ENCODE data around the gene LRWD1. TPM values are rescaled to one million over a fixed set of nuclear protein-coding genes. Genes with fewer than 3 reads are reported as not detected.

The LRWD1 gene
- total and polyA plus RNA-seq, 9 of the 15 experiments (the other 6 are each of a cell fraction or from before 2014, with no cell fraction given): 0.61 to 66.0 (median 33.2) TPM

DNA sequence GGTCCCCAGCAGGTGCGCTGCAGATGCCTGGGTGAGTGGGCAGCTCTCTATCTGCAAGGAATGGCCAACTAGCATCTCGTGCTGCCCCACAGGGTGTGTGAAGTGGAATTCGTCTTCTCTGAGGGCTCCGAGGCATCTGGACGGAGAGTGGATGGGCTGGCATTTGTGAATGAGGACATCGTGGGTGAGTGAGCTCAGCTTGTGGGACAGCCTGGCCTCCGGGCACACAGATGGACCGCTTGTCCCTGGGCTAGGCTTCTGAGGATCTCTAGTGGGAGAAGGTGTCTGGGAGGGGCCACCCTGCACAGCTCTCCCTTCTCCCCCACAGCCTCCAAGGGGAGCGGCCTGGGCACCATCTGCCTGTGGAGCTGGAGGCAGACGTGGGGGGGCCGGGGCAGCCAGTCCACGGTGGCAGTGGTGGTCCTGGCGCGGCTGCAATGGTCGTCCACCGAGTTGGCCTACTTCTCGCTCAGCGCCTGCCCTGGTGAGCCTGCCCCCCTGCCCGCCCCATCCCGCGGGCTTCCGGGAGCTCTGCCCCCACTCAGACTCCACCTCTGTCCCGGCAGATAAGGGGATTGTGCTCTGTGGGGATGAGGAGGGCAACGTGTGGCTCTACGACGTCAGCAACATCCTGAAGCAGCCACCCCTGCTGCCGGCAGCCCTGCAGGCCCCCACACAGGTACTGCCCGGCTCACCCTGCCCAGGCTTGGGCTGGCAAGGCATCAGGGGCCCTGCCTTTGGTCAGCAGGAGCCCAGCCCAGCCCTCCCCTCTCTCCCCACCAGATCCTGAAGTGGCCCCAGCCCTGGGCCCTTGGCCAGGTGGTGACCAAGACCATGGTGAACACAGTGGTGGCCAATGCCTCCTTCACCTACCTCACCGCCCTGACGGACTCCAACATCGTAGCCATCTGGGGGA lies 7.6 kb downstream of the LRWD1 start:
- ChIA-PET CTCF (ENCODE audit: low intra/inter-chr PET ratio) (no interaction called here), POLR2A (interaction anchor here (0.6 to 1.6 kb wide), 3 partner anchors 8 to 173 kb away, joined by 3 to 4 read pairs (median 3); partner anchors contain the start of gene ALKBH4)
- Histone ChIP-seq H4K20me1 (replicated peaks; ENCODE audit: control insufficient read depth, insufficient read depth, low read length) (peaks cover 3% of the 10 kb centered on the region; the same call in 1 of the 2 replicates), H3K79me2 (ENCODE audit: control insufficient read depth, insufficient read depth, low read length) (no peaks in the 10 kb centered on the region), H2AFZ (ENCODE audit: low read depth, low read length) (no peak overlapping the region), H3K4me1 (replicated peaks in 1 of 2; ENCODE audit: control insufficient read depth in 2 of 2, insufficient read depth in 2 of 2, low read length in 2 of 2) (peaks cover 0 to 46% of the 10 kb centered on the region in 2 experiments; a peak in 3 of 5 replicates), H3K4me3 (no peak overlapping the region), H3K9me3 (replicated peaks; ENCODE audit: control insufficient read depth, insufficient read depth, low read depth, low read length) (no peaks in the 10 kb centered on the region), H3K4me2 (ENCODE audit: insufficient read depth, low read length) (no peak overlapping the region), H3K9me1 (ENCODE audit: control insufficient read depth, insufficient read depth, low read length) (no peaks in the 10 kb centered on the region), H3K27me3 (ENCODE audit: control insufficient read depth in 2 of 2, insufficient read depth in 2 of 2, low read length in 2 of 2) (no peaks in the 10 kb centered on the region), H3K9ac (ENCODE audit: insufficient read depth in 1 of 2, low read depth in 2 of 2, low read length in 2 of 2) (peak overlapping the region in 1 of 2 experiments; percentile 79; a peak in 2 of 4 replicates), H3K36me3 (ENCODE audit: control insufficient read depth, insufficient read depth, low read length) (peaks cover 61% of the 10 kb centered on the region; the same call in 2 of the 3 replicates), H3K27ac (ENCODE audit: extremely low read depth, low read depth, low read length) (no peak overlapping the region; the same call in 2 of the 3 replicates)
- FAIRE-seq: no peak
- WGBS (ENCODE audit: insufficient coverage, low coverage, missing lambda C conversion rate): 60% methylated on average over 31 of the region's 31 CpGs
- DNase-seq (ENCODE audit: extremely low read depth in 1 of 4, low spot score in 3 of 4): peak in 3 of 4 experiments; percentile 47 to 67 (median 50)
- intact Hi-C loops (cut with micrococcal nuclease): no loop called here
- peak; percentile 65 for ATAC-seq
- no TSS peak for BruUV-seq (replicated peaks)
- in situ Hi-C loops (cut with MboI): loop anchor here (25.0 kb wide), 2 partner anchors 90 to 190 kb away; partner anchors contain the start of genes POLR2J2, POLR2J3, SPDYE2 and SPDYE2B
- TF ChIP-seq, protein P1, sequence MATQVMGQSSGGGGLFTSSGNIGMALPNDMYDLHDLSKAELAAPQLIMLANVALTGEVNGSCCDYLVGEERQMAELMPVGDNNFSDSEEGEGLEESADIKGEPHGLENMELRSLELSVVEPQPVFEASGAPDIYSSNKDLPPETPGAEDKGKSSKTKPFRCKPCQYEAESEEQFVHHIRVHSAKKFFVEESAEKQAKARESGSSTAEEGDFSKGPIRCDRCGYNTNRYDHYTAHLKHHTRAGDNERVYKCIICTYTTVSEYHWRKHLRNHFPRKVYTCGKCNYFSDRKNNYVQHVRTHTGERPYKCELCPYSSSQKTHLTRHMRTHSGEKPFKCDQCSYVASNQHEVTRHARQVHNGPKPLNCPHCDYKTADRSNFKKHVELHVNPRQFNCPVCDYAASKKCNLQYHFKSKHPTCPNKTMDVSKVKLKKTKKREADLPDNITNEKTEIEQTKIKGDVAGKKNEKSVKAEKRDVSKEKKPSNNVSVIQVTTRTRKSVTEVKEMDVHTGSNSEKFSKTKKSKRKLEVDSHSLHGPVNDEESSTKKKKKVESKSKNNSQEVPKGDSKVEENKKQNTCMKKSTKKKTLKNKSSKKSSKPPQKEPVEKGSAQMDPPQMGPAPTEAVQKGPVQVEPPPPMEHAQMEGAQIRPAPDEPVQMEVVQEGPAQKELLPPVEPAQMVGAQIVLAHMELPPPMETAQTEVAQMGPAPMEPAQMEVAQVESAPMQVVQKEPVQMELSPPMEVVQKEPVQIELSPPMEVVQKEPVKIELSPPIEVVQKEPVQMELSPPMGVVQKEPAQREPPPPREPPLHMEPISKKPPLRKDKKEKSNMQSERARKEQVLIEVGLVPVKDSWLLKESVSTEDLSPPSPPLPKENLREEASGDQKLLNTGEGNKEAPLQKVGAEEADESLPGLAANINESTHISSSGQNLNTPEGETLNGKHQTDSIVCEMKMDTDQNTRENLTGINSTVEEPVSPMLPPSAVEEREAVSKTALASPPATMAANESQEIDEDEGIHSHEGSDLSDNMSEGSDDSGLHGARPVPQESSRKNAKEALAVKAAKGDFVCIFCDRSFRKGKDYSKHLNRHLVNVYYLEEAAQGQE (IDR thresholded peaks at IDR 0.05; ENCODE audit: borderline replicate concordance): no peak
- TF ChIP-seq, protein P1 (CRISPR knock-in tag; IDR thresholded peaks at IDR 0.05; ENCODE audit: low read depth): 0 out of 2 replicates have a peak, but pooled peaks have one; percentile 44
- TF ChIP-seq ZKSCAN1 (IDR thresholded peaks at IDR 0.05; ENCODE audit: low read depth, low read length) (no peak), SMAD3 (CRISPR knock-in tag; conservative IDR thresholded peaks at IDR 0.05) (no peak), FOXK2 (conservative IDR thresholded peaks at IDR 0.05 in 1 of 2, IDR thresholded peaks at IDR 0.05 in 1 of 2; ENCODE audit: low read depth in 2 of 2) (no peak), MEIS2 (IDR thresholded peaks at IDR 0.05; ENCODE audit: partially characterized antibody) (no peak), PURB (CRISPR knock-in tag; IDR thresholded peaks at IDR 0.05; ENCODE audit: low read depth) (no peak)
- TF ChIP-seq, protein P2, sequence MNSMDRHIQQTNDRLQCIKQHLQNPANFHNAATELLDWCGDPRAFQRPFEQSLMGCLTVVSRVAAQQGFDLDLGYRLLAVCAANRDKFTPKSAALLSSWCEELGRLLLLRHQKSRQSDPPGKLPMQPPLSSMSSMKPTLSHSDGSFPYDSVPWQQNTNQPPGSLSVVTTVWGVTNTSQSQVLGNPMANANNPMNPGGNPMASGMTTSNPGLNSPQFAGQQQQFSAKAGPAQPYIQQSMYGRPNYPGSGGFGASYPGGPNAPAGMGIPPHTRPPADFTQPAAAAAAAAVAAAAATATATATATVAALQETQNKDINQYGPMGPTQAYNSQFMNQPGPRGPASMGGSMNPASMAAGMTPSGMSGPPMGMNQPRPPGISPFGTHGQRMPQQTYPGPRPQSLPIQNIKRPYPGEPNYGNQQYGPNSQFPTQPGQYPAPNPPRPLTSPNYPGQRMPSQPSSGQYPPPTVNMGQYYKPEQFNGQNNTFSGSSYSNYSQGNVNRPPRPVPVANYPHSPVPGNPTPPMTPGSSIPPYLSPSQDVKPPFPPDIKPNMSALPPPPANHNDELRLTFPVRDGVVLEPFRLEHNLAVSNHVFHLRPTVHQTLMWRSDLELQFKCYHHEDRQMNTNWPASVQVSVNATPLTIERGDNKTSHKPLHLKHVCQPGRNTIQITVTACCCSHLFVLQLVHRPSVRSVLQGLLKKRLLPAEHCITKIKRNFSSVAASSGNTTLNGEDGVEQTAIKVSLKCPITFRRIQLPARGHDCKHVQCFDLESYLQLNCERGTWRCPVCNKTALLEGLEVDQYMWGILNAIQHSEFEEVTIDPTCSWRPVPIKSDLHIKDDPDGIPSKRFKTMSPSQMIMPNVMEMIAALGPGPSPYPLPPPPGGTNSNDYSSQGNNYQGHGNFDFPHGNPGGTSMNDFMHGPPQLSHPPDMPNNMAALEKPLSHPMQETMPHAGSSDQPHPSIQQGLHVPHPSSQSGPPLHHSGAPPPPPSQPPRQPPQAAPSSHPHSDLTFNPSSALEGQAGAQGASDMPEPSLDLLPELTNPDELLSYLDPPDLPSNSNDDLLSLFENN (IDR thresholded peaks at IDR 0.05; ENCODE audit: low read depth in 2 of 2, low read length in 2 of 2): no peak

All from K562 (cell line).